ENCODE data around the gene TCF3. TPM values are rescaled to one million over a fixed set of nuclear protein-coding genes. Genes with fewer than 3 reads are reported as not detected.
A peak's percentile ranks its signal among the peaks of the same experiment; 100 is the strongest.

The TCF3 gene
- total and polyA plus RNA-seq, 4 donors = 5.2 to 119 (median 12.8) TPM

DNA sequence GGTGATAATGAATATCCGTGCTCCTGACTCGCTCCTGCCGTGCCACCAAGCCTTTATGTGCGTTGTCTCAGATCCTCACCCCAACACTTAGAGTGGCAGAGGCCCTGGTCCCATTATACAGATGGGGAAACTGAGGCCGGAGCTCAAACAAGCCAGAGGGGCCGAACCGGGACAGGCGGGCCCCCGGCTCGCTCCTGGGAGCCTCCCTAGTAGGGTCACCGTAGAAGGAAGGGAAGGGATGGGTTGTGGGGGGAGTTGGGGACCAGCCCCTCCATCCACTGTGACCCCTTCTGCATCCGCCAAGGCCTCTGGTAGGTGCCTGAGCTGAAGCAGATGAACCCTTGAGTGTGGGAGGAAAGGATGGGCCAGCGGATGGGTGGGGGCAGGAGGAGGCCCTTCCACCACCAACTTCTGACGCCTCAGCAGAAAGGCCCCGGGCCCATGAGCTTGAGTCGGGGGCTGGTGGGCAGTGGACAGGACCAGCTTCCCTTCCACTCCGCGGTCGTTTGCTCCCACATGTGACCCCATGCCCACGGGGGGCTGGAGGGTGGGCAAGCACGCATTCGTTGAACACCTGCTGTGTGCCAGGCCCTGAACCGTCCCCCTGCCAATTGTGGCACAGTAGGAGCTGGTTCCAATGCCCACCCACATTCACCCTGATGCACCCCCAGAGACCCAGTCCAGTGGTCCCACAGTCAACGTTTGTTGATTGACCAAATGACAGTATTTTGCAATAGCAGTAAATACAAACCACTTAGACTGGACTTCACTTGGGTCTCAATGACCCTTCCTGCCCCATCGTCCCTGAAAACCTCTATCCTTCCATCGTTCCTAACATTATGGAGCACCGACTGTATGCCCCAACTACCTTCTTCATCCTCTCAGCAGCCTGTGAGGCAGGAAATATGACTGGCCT is 24.2 kb upstream of the TCF3 start:
- Histone ChIP-seq H3K4me1 (ENCODE audit: control insufficient read depth in 4 of 4, insufficient read depth in 4 of 4, low read length in 3 of 4) (peaks cover 4 to 12% (median 10%) of the 10 kb centered on the region in 4 donors), H3K9me3 (ENCODE audit: control insufficient read depth in 4 of 4, low read length in 3 of 4) (no peaks in the 10 kb centered on the region), H3K36me3 (ENCODE audit: control insufficient read depth in 4 of 4, insufficient read depth in 3 of 4, low read depth in 1 of 4, low read length in 3 of 4) (no peaks in the 10 kb centered on the region), H3K4me3 (ENCODE audit: low read depth in 1 of 3, low read length in 3 of 3) (no peak overlapping the region), H3K9ac (ENCODE audit: low read depth in 1 of 2, low read length in 2 of 2) (no peak overlapping the region), H3K27me3 (ENCODE audit: control insufficient read depth in 4 of 4, insufficient read depth in 4 of 4, low read length in 3 of 4) (peaks cover 0 to 6% (median 2%) of the 10 kb centered on the region in 4 donors), H3K27ac (ENCODE audit: low read depth in 1 of 2, low read length in 2 of 2) (no peak overlapping the region)
- TF ChIP-seq FOXA1 (IDR thresholded peaks at IDR 0.05) = no peak
- no peak for TF ChIP-seq SP1 (IDR thresholded peaks at IDR 0.05)
- no peak for DNase-seq (ENCODE audit: low spot score)
- WGBS = 51% methylated on average over 27 of the region's 27 CpGs

DNA sequence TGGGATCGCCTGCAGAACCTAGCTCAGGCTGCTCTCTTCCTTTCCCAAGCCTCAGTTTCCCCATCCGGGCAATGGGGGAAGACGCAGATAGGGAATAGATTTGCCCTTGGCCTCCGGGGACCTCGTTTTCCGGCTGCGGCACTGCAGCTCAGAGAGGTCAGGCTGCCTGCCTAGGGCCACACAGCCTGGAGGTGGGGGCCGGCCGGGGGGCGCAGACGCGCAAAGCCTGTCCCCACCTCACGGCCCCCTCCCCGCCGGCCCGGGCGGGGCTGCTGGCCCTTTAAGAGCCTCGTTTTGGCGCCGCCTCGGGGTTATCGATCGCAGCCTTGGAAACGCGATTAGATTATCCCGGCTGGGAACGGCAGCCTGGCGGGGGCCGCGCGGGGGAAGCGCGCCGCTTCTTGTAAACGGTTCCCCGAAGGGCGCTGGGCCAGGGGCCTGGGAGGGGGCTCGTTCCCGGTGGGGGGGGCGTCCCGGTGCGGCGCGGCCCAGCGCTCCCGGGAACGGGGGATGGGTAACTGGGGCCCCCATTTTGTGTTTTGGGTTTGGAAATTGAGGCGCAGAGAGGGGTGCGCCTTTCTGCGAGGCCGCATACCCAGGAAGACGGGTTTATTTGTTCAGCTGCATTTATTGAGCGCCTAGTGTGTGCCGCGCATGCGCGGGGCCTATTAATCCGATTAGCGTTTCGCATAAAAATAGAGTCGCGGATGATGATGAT is 23.4 kb upstream of the TCF3 start:
- 8% methylated on average over 62 of the region's 62 CpGs for WGBS
- Histone ChIP-seq H3K4me3 (ENCODE audit: low read depth in 1 of 3, low read length in 3 of 3) (peak overlapping the region in 1 of 3 donors; percentile 16), H3K36me3 (ENCODE audit: control insufficient read depth in 4 of 4, insufficient read depth in 3 of 4, low read depth in 1 of 4, low read length in 3 of 4) (no peaks in the 10 kb centered on the region), H3K9ac (ENCODE audit: low read depth in 1 of 2, low read length in 2 of 2) (no peak overlapping the region), H3K27ac (ENCODE audit: low read depth in 1 of 2, low read length in 2 of 2) (no peak overlapping the region), H3K9me3 (ENCODE audit: control insufficient read depth in 4 of 4, low read length in 3 of 4) (no peaks in the 10 kb centered on the region), H3K4me1 (ENCODE audit: control insufficient read depth in 4 of 4, insufficient read depth in 4 of 4, low read length in 3 of 4) (peaks cover 4 to 12% (median 10%) of the 10 kb centered on the region in 4 donors), H3K27me3 (ENCODE audit: control insufficient read depth in 4 of 4, insufficient read depth in 4 of 4, low read length in 3 of 4) (peaks cover 0 to 6% (median 2%) of the 10 kb centered on the region in 4 donors)
- TF ChIP-seq NR2F2 (IDR thresholded peaks at IDR 0.05) (no peak), YY1 (IDR thresholded peaks at IDR 0.05) (no peak), RAD21 (IDR thresholded peaks at IDR 0.05) (peak in 1 of 2 donors; percentile 10), JUND (IDR thresholded peaks at IDR 0.05) (no peak), TAF1 (conservative IDR thresholded peaks at IDR 0.05) (no peak), GABPA (IDR thresholded peaks at IDR 0.05 in 1 of 2, conservative IDR thresholded peaks at IDR 0.05 in 1 of 2) (no peak)
- TF ChIP-seq, protein P1, sequence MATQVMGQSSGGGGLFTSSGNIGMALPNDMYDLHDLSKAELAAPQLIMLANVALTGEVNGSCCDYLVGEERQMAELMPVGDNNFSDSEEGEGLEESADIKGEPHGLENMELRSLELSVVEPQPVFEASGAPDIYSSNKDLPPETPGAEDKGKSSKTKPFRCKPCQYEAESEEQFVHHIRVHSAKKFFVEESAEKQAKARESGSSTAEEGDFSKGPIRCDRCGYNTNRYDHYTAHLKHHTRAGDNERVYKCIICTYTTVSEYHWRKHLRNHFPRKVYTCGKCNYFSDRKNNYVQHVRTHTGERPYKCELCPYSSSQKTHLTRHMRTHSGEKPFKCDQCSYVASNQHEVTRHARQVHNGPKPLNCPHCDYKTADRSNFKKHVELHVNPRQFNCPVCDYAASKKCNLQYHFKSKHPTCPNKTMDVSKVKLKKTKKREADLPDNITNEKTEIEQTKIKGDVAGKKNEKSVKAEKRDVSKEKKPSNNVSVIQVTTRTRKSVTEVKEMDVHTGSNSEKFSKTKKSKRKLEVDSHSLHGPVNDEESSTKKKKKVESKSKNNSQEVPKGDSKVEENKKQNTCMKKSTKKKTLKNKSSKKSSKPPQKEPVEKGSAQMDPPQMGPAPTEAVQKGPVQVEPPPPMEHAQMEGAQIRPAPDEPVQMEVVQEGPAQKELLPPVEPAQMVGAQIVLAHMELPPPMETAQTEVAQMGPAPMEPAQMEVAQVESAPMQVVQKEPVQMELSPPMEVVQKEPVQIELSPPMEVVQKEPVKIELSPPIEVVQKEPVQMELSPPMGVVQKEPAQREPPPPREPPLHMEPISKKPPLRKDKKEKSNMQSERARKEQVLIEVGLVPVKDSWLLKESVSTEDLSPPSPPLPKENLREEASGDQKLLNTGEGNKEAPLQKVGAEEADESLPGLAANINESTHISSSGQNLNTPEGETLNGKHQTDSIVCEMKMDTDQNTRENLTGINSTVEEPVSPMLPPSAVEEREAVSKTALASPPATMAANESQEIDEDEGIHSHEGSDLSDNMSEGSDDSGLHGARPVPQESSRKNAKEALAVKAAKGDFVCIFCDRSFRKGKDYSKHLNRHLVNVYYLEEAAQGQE (IDR thresholded peaks at IDR 0.05) = no peak
- TF ChIP-seq, protein P2, sequence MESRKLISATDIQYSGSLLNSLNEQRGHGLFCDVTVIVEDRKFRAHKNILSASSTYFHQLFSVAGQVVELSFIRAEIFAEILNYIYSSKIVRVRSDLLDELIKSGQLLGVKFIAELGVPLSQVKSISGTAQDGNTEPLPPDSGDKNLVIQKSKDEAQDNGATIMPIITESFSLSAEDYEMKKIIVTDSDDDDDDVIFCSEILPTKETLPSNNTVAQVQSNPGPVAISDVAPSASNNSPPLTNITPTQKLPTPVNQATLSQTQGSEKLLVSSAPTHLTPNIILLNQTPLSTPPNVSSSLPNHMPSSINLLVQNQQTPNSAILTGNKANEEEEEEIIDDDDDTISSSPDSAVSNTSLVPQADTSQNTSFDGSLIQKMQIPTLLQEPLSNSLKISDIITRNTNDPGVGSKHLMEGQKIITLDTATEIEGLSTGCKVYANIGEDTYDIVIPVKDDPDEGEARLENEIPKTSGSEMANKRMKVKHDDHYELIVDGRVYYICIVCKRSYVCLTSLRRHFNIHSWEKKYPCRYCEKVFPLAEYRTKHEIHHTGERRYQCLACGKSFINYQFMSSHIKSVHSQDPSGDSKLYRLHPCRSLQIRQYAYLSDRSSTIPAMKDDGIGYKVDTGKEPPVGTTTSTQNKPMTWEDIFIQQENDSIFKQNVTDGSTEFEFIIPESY (IDR thresholded peaks at IDR 0.05) = no peak
- DNase-seq (ENCODE audit: low spot score) = peak; percentile 58
